Measurements from ENCODE around the gene LRRC47. TPM values are rescaled to one million over a fixed set of nuclear protein-coding genes. Genes with fewer than 3 reads are reported as not detected.

LRRC47 gene
- total and polyA plus RNA-seq, 2 of the 8 experiments (the other 6 are each of a cell fraction or from before 2014, with no cell fraction given) = 38.3 to 82.4 TPM

- no peak overlapping the region for H4K91ac ChIP-seq (replicated peaks; ENCODE audit: insufficient read length, low read length)
- TF ChIP-seq ATF2 (IDR thresholded peaks at IDR 0.05; ENCODE audit: low read length) = no peak
- peaks cover 0 to 2% (median 0%) of the 10 kb centered on the region in 4 experiments; a peak in 2 of 7 replicates for H3K27me3 ChIP-seq (replicated peaks in 1 of 4; ENCODE audit: control insufficient read depth in 3 of 4, extremely low read depth in 1 of 4, insufficient read depth in 3 of 4, low read length in 3 of 4)
- no peak overlapping the region for H3K18ac ChIP-seq (ENCODE audit: extremely low read depth, low read length)
- no peak overlapping the region for H2BK12ac ChIP-seq (ENCODE audit: low read depth, low read length)
- no peak for FAIRE-seq
- no peak overlapping the region for H2BK5ac ChIP-seq (ENCODE audit: low read depth, low read length)
- H3K4me3 ChIP-seq (ENCODE audit: extremely low read depth in 1 of 4, insufficient read depth in 2 of 4, low read depth in 3 of 4, low read length in 4 of 4) = no peak overlapping the region
- H4K5ac ChIP-seq (ENCODE audit: insufficient read length, low read depth, low read length) = no peak overlapping the region
- no peak overlapping the region for H3K9ac ChIP-seq (replicated peaks in 1 of 4; ENCODE audit: extremely low read depth in 1 of 4, low read depth in 3 of 4, low read length in 3 of 4)
- no peak overlapping the region for H2AFZ ChIP-seq (ENCODE audit: low read length)
- no peaks in the 10 kb centered on the region for H3K23me2 ChIP-seq (ENCODE audit: low read depth, low read length)
- POLR2A ChIA-PET (ENCODE audit: partially characterized antibody) = interaction anchor here (2.9 kb wide), 1 partner anchor 9 kb away, joined by 10 read pairs; no protein-coding TSS in a partner anchor
- no peak overlapping the region for H3K14ac ChIP-seq (ENCODE audit: insufficient read length)
- no peaks in the 10 kb centered on the region for H3K79me1 ChIP-seq (ENCODE audit: low read depth, low read length)
- peak overlapping the region; percentile 38 for H3K4ac ChIP-seq (replicated peaks; ENCODE audit: insufficient read length, low read depth, low read length)
- H3K4me2 ChIP-seq (ENCODE audit: insufficient read depth in 1 of 2, low read depth in 2 of 2, low read length in 2 of 2) = no peak overlapping the region
- H2BK120ac ChIP-seq (replicated peaks; ENCODE audit: low read depth, low read length) = no peak overlapping the region
- 84% methylated on average over 14 of the region's 15 CpGs; no CpG with 5 or more reads in 1 of the 2 experiments for WGBS, 2 experiments (ENCODE audit: extremely low coverage in 1 of 2, insufficient coverage in 1 of 2, insufficient read length in 1 of 2, insufficient replicate concordance in 2 of 2, low coverage in 1 of 2, low lambda C conversion rate in 2 of 2, missing lambda C conversion rate in 1 of 2)
- H3K27ac ChIP-seq (ENCODE audit: low read depth, low read length) = no peak overlapping the region
- H4K8ac ChIP-seq (ENCODE audit: extremely low read depth, insufficient read depth, low read length) = no peak overlapping the region; the same call in 1 of the 2 replicates
- CTCF ChIA-PET (ENCODE audit: partially characterized antibody) = interaction anchor here (1.4 to 4.2 kb wide), 3 partner anchors 11 to 38 kb away, joined by 3 to 15 read pairs (median 5); no protein-coding TSS in a partner anchor
- H3K4me1 ChIP-seq (replicated peaks in 1 of 4; ENCODE audit: control insufficient read depth in 3 of 4, insufficient read depth in 4 of 4, low read length in 3 of 4) = no peaks in the 10 kb centered on the region
- no peak overlapping the region for H2BK20ac ChIP-seq (ENCODE audit: low read length)
- H3K36me3 ChIP-seq (ENCODE audit: control insufficient read depth in 2 of 4, insufficient read depth in 4 of 4, low read length in 3 of 4) = no peaks in the 10 kb centered on the region
- H2AK5ac ChIP-seq (ENCODE audit: low read depth, low read length) = no peak overlapping the region
- no peak overlapping the region for H3K56ac ChIP-seq (replicated peaks; ENCODE audit: insufficient read length, low read depth, low read length)
- no peak overlapping the region for H2BK15ac ChIP-seq (ENCODE audit: low read length)
- DNase-seq (ENCODE audit: low read depth in 1 of 2, low spot score in 2 of 2) = no peak
- H4K20me1 ChIP-seq (replicated peaks in 1 of 2; ENCODE audit: control insufficient read depth in 1 of 2, insufficient read depth in 2 of 2, low read length in 2 of 2) = no peaks in the 10 kb centered on the region
- peaks cover 3 to 5% of the 10 kb centered on the region in 2 experiments; a peak in 1 of 4 replicates for H3K9me3 ChIP-seq (ENCODE audit: insufficient read depth in 2 of 2, low read depth in 1 of 2, low read length in 1 of 2)
- H3K23ac ChIP-seq (ENCODE audit: insufficient read length) = no peak overlapping the region
- no peaks in the 10 kb centered on the region for H3K79me2 ChIP-seq (ENCODE audit: control insufficient read depth in 1 of 2, insufficient read depth in 2 of 2, low read length in 2 of 2)
Measured at GRCh38 chr1:3762151-3762872, 34.0 kb downstream of the LRRC47 start.

Measured in H1 (cell line).